Ureter (tissue), 1 donor: ENCODE data around the gene HTT-AS. TPM values are rescaled to one million over a fixed set of nuclear protein-coding genes. Genes with fewer than 3 reads are reported as not detected.

ENCODE experiments used
- DNase-seq: peaks from one replicate; pipeline ENCODE4 v3.0.0-alpha.2; 2020; ENCODE audit warnings: low spot score
- total RNA-seq: library from RNA; stranded (reverse); gene quantifications from one replicate; pipeline ENCODE4 v1.2.4, GENCODE V29; 2023
- donor health status: DM: yes; HTN: yes; CAD: no.

The HTT-AS gene
- total RNA-seq, 1 donor from 2014 or later: not detected

GRCh38 chr4:3087115-3087797 is 12.9 kb upstream of the HTT-AS start:
- no peak for DNase-seq

GRCh38 chr4:3085948-3086670 is 11.8 kb upstream of the HTT-AS start:
- DNase-seq: no peak

- DNase-seq: no peak
These were observed 9.4 kb upstream of the HTT-AS start for GRCh38 chr4:3083732-3084131.

GRCh38 chr4:3082925-3083515 is 8.7 kb upstream of the HTT-AS start:
- DNase-seq: no peak

- no peak for DNase-seq
These were observed 5.4 kb upstream of the HTT-AS start for GRCh38 chr4:3079694-3080123.

- DNase-seq: no peak
These were observed 3.5 kb upstream of the HTT-AS start for GRCh38 chr4:3077796-3078195.

GRCh38 chr4:3075652-3075981 is 1.3 kb upstream of the HTT-AS start:
- DNase-seq: no peak

- peak; percentile 67 for DNase-seq
These were observed 711 bp upstream of the HTT-AS start for GRCh38 chr4:3074846-3075651.

- DNase-seq: peak; percentile 49
These were observed 920 bp downstream of the HTT-AS start for GRCh38 chr4:3073158-3074077.

- DNase-seq: no peak
These were observed 2.5 kb downstream of the HTT-AS start for GRCh38 chr4:3071811-3072210.

GRCh38 chr4:3070709-3071500 is 3.4 kb downstream of the HTT-AS start:
- no peak for DNase-seq

- no peak for DNase-seq
These were observed 4.6 kb downstream of the HTT-AS start for GRCh38 chr4:3069661-3070199.

GRCh38 chr4:3067473-3068001 is 6.8 kb downstream of the HTT-AS start:
- DNase-seq: no peak

GRCh38 chr4:3066836-3067400 is 7.4 kb downstream of the HTT-AS start:
- DNase-seq: no peak

- no peak for DNase-seq
These were observed 8.8 kb downstream of the HTT-AS start for GRCh38 chr4:3065551-3065950.

- no peak for DNase-seq
These were observed 11.9 kb downstream of the HTT-AS start for GRCh38 chr4:3062471-3062870.

GRCh38 chr4:3060946-3061345 is 13.4 kb downstream of the HTT-AS start:
- no peak for DNase-seq

- DNase-seq: no peak
These were observed 14.4 kb downstream of the HTT-AS start for GRCh38 chr4:3059943-3060342.

GRCh38 chr4:3054169-3054759 is 20.1 kb downstream of the HTT-AS start:
- DNase-seq: no peak
